ENCODE results near the gene ING5. TPM values are rescaled to one million over a fixed set of nuclear protein-coding genes. Genes with fewer than 3 reads are reported as not detected.

The ING5 gene
- total and polyA plus RNA-seq, 2 donors (not counting 3 experiments of a cell fraction or from before 2014, with no cell fraction given) = 24.5 to 33.4 TPM

GRCh38 chr2:241734208-241734466 lies 32.3 kb downstream of the ING5 start:
- Histone ChIP-seq H3K9ac (replicated peaks; ENCODE audit: extremely low read depth, insufficient read depth, low read length) (peak overlapping the region; percentile 44), H3K36me3 (ENCODE audit: control insufficient read depth in 2 of 2, extremely low read depth in 1 of 2, insufficient read depth in 2 of 2, low read length in 2 of 2) (no peaks in the 10 kb centered on the region), H3K27me3 (ENCODE audit: control insufficient read depth in 2 of 2, insufficient read depth in 2 of 2, low read length in 2 of 2) (no peaks in the 10 kb centered on the region), H3K4me2 (ENCODE audit: insufficient read depth, low read length) (peak overlapping the region; percentile 32), H3K79me2 (ENCODE audit: control insufficient read depth, insufficient read depth, low read length) (no peaks in the 10 kb centered on the region), H3K9me3 (replicated peaks; ENCODE audit: control insufficient read depth, insufficient read depth, low read length) (no peaks in the 10 kb centered on the region), H3K4me3 (replicated peaks in 1 of 3; ENCODE audit: insufficient read depth in 1 of 3, low read depth in 1 of 3, low read length in 3 of 3) (peak overlapping the region; percentile 20 to 87 (median 25)), H3K27ac (ENCODE audit: insufficient read depth, low read depth, low read length) (no peak overlapping the region), H3K4me1 (ENCODE audit: control insufficient read depth, extremely low read depth, insufficient read depth, low read length) (peaks cover 15% of the 10 kb centered on the region), H2AFZ (ENCODE audit: low read depth, low read length) (peak overlapping the region; percentile 88), H3K9me1 (replicated peaks; ENCODE audit: control insufficient read depth, extremely low read depth, insufficient read depth, low read length) (no peaks in the 10 kb centered on the region), H4K20me1 (replicated peaks; ENCODE audit: control insufficient read depth, extremely low read depth, insufficient read depth, low read length) (no peaks in the 10 kb centered on the region)
- intact Hi-C loops (cut with micrococcal nuclease) = loop anchor here (1.0 to 5.0 kb wide), 7 partner anchors 32 to 587 kb away; partner anchors contain the start of genes DTYMK, ING5, PASK and STK25
- BruUV-seq (replicated peaks) = no TSS peak
- POLR2A ChIA-PET = interaction anchor here (0.9 kb wide), 1 partner anchor 46 kb away, joined by 5 read pairs; no protein-coding TSS in a partner anchor
- DNase-seq (ENCODE audit: low read depth, low spot score) (no peak), FAIRE-seq (no peak)
- CTCF ChIA-PET = interaction anchor here (0.8 to 5.2 kb wide), 11 partner anchors 9 to 145 kb away, joined by 3 to 41 read pairs (median 4); partner anchors contain the start of genes ATG4B, DTYMK and ING5
- peak; percentile 6 to 36 for TF ChIP-seq CTCF (IDR thresholded peaks at IDR 0.05; ENCODE audit: extremely low read depth in 1 of 2, insufficient read depth in 1 of 2, low read depth in 1 of 2, low read length in 2 of 2)
- no peak for TF ChIP-seq GATA2 (IDR thresholded peaks at IDR 0.05; ENCODE audit: insufficient read depth, insufficient read length, low read depth, low read length)
- TF ChIP-seq EZH2 (IDR thresholded peaks at IDR 0.05; ENCODE audit: borderline replicate concordance, low read depth, low read length, severe bottlenecking) = no peak
- dilution Hi-C loops (cut with MboI; ENCODE audit: extremely low pct_ligation_motif_present, low sequenced_read_pairs) = no loop called here

Measured in endothelial cell of umbilical vein (primary cell).